ENCODE results near the gene FAF1. TPM values are rescaled to one million over a fixed set of nuclear protein-coding genes. Genes with fewer than 3 reads are reported as not detected.

Gene FAF1
- total and polyA plus RNA-seq, 9 of the 15 experiments (the other 6 are each of a cell fraction or from before 2014, with no cell fraction given): 48.7 to 225 (median 118) TPM

DNA sequence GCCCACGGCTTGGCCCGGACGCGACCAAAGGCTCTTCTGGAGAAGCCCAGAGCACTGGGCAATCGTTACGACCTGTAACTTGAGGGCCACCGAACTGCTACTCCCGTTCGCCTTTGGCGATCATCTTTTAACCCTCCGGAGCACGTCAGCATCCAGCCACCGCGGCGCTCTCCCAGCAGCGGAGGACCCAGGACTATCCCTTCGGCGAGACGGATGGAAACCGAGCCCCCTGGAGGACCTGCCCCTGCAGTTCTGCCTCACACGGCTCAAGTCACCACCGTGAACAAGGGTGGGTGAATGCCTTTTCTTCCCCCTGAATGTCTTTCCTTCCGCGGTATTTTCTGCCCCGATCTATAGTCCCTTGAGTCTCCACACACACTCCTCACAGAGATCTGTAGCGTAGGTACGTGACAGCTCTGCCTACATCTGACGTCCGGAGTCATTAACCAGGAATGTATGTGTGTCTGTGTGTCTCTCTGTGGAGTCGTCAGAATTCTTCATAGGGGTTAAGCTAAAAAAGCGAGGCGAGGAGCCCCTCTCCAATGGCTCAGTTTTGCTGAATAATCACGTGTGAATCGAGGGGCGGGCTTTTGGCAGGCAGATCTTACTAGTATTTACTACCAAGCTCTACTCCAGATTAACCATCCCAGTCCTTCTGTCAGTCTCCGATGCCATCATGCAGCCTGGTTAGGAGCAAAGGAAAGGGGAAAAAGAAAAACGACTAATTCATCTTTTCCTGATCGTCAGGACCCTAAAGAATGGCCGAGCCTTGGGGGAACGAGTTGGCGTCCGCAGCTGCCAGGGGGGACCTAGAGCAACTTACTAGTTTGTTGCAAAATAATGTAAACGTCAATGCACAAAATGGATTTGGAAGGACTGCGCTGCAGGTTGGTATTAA, 9.8 kb upstream of the FAF1 start, which contains the start of gene CDKN2C (continued):
- TF ChIP-seq, protein P1, sequence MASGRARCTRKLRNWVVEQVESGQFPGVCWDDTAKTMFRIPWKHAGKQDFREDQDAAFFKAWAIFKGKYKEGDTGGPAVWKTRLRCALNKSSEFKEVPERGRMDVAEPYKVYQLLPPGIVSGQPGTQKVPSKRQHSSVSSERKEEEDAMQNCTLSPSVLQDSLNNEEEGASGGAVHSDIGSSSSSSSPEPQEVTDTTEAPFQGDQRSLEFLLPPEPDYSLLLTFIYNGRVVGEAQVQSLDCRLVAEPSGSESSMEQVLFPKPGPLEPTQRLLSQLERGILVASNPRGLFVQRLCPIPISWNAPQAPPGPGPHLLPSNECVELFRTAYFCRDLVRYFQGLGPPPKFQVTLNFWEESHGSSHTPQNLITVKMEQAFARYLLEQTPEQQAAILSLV (tag; IDR thresholded peaks at IDR 0.05): no peak
- TF ChIP-seq, protein P2, sequence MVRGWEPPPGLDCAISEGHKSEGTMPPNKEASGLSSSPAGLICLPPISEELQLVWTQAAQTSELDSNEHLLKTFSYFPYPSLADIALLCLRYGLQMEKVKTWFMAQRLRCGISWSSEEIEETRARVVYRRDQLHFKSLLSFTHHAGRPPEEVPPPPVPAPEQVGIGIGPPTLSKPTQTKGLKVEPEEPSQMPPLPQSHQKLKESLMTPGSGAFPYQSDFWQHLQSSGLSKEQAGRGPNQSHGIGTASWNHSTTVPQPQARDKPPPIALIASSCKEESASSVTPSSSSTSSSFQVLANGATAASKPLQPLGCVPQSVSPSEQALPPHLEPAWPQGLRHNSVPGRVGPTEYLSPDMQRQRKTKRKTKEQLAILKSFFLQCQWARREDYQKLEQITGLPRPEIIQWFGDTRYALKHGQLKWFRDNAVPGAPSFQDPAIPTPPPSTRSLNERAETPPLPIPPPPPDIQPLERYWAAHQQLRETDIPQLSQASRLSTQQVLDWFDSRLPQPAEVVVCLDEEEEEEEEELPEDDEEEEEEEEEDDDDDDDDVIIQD (CRISPR knock-in tag; IDR thresholded peaks at IDR 0.05): no peak
- no peak for TF ChIP-seq ZBED1 (IDR thresholded peaks at IDR 0.05)
- 0 out of 2 replicates have a peak, but pooled peaks have one; percentile 37 for TF ChIP-seq ZNF324 (CRISPR knock-in tag; IDR thresholded peaks at IDR 0.05)
- TF ChIP-seq KDM4B (IDR thresholded peaks at IDR 0.05; ENCODE audit: borderline replicate concordance in 2 of 2, low read depth in 1 of 2): 0 out of 4 replicates have a peak, but pooled peaks of 1 of the 2 experiments have one; percentile 35
- TF ChIP-seq ZNF707 (CRISPR knock-in tag; conservative IDR thresholded peaks at IDR 0.05): no peak
- no peak for TF ChIP-seq NCOA4 (IDR thresholded peaks at IDR 0.05; ENCODE audit: partially characterized antibody)
- TF ChIP-seq, protein P3, sequence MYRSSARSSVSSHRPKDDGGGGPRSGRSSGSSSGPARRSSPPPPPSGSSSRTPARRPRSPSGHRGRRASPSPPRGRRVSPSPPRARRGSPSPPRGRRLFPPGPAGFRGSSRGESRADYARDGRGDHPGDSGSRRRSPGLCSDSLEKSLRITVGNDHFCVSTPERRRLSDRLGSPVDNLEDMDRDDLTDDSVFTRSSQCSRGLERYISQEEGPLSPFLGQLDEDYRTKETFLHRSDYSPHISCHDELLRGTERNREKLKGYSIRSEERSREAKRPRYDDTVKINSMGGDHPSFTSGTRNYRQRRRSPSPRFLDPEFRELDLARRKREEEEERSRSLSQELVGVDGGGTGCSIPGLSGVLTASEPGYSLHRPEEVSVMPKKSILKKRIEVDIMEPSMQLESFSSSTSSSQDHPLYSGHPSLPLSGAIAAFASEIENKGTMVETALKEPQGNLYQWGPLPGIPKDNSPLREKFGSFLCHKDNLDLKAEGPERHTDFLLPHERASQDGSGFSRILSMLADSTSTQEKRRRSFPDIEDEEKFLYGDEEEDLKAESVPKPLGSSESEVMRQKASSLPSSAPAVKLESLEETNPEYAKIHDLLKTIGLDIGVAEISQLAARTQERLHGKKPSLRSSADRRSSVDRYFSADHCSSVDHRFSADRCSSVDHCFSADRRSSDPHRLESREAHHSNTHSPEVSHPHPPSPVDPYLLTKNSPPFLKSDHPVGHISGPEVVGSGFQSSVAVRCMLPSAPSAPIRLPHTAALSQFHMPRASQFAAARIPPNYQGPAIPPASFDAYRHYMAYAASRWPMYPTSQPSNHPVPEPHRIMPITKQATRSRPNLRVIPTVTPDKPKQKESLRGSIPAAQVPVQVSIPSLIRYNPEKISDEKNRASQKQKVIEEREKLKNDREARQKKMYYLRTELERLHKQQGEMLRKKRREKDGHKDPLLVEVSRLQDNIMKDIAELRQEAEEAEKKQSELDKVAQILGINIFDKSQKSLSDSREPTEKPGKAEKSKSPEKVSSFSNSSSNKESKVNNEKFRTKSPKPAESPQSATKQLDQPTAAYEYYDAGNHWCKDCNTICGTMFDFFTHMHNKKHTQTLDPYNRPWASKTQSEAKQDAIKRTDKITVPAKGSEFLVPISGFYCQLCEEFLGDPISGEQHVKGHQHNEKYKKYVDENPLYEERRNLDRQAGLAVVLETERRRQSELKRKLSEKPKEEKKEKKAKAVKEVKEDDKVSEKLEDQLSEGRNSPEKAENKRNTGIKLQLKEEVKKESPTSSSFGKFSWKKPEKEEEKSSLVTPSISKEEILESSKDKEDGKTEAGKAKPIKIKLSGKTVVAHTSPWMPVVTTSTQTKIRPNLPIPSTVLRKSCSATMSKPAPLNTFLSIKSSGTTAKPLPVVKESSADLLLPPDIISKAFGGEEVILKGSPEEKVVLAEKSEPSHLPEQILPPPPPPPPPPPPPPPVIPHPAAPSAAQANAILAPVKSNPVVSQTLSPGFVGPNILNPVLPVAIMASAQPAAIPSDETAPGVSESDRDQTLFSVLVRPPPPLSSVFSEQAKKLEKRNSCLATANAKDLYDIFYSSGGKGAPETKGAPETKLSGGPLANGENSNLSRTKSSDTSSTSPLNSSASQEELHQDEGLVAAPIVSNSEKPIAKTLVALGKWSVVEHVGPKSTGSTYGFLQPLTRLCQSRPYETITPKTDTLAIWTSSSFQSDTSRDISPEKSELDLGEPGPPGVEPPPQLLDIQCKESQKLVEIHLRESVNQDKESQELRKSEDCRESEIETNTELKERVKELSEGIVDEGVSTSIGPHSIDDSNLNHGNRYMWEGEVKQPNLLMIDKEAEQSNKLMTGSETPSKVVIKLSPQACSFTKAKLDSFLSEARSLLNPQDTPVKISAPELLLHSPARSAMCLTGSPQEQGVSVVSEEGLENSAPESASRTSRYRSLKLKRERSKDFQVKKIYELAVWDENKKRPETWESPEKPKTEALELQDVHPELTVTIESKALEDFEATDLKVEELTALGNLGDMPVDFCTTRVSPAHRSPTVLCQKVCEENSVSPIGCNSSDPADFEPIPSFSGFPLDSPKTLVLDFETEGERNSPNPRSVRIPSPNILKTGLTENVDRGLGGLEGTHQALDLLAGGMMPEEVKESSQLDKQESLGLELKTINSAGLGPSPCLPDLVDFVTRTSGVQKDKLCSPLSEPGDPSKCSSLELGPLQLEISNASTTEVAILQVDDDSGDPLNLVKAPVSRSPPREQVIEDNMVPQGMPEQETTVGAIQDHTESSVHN (IDR thresholded peaks at IDR 0.05; ENCODE audit: borderline replicate concordance in 1 of 2, low read depth in 1 of 2): peak in 1 of 2 experiments; percentile 36; a peak in 1 of 4 replicates
- TF ChIP-seq, protein P4, sequence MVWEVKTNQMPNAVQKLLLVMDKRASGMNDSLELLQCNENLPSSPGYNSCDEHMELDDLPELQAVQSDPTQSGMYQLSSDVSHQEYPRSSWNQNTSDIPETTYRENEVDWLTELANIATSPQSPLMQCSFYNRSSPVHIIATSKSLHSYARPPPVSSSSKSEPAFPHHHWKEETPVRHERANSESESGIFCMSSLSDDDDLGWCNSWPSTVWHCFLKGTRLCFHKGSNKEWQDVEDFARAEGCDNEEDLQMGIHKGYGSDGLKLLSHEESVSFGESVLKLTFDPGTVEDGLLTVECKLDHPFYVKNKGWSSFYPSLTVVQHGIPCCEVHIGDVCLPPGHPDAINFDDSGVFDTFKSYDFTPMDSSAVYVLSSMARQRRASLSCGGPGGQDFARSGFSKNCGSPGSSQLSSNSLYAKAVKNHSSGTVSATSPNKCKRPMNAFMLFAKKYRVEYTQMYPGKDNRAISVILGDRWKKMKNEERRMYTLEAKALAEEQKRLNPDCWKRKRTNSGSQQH (CRISPR knock-in tag; IDR thresholded peaks at IDR 0.05): 0 out of 2 replicates have a peak, but pooled peaks have one; percentile 79
- no peak for TF ChIP-seq FUS (optimal IDR thresholded peaks at IDR 0.05; ENCODE audit: low read depth, low read length)
- TF ChIP-seq ZNF551 (CRISPR knock-in tag; IDR thresholded peaks at IDR 0.05): no peak
- TF ChIP-seq EGR1 (conservative IDR thresholded peaks at IDR 0.05): no peak
- 0 out of 2 replicates have a peak, but pooled peaks have one; percentile 32 for TF ChIP-seq KLF6 (CRISPR knock-in tag; IDR thresholded peaks at IDR 0.05; ENCODE audit: borderline replicate concordance)
- no peak for TF ChIP-seq ZNF584 (CRISPR knock-in tag; IDR thresholded peaks at IDR 0.05; ENCODE audit: low read depth)

Data from K562 (cell line).